Muscle layer of colon (tissue), 2 donors: Measurements from ENCODE around the gene MDFIC.

Experiments
- H3K27ac ChIP-seq: one replicate; pipeline ENCODE4 v1.7.0; 2013; ENCODE audit warnings: low read depth, mild to moderate bottlenecking, low read length, moderate library complexity
- H3K27me3 ChIP-seq, 2 donors: one replicate each; pipeline ENCODE4 v1.7.0; 2013; ENCODE audit warnings: low read length in 2 of 2, mild to moderate bottlenecking in 2 of 2; ENCODE audit not compliant: insufficient read depth in 2 of 2, control insufficient read depth in 1 of 2
- H3K36me3 ChIP-seq: one replicate; pipeline ENCODE4 v1.7.0; 2013; ENCODE audit warnings: mild to moderate bottlenecking, low read length; ENCODE audit not compliant: insufficient read depth
- H3K4me1 ChIP-seq: one replicate; pipeline ENCODE4 v1.7.0; 2013; ENCODE audit warnings: mild to moderate bottlenecking, low read length; ENCODE audit not compliant: insufficient read depth
- H3K4me3 ChIP-seq, 2 donors: one replicate each; pipeline ENCODE4 v1.7.0; 2013; ENCODE audit warnings: low read length in 2 of 2, low read depth in 1 of 2, mild to moderate bottlenecking in 1 of 2, moderate library complexity in 1 of 2
- H3K9ac ChIP-seq: one replicate; pipeline ENCODE4 v1.7.0; 2013; ENCODE audit warnings: low read length
- H3K9me3 ChIP-seq: one replicate; pipeline ENCODE4 v1.7.0; 2013; ENCODE audit warnings: mild to moderate bottlenecking, low read length
- donor health status: abdominal sarcoma.
- donor health status: Adenocarcinoma of cecum.

Gene MDFIC

DNA sequence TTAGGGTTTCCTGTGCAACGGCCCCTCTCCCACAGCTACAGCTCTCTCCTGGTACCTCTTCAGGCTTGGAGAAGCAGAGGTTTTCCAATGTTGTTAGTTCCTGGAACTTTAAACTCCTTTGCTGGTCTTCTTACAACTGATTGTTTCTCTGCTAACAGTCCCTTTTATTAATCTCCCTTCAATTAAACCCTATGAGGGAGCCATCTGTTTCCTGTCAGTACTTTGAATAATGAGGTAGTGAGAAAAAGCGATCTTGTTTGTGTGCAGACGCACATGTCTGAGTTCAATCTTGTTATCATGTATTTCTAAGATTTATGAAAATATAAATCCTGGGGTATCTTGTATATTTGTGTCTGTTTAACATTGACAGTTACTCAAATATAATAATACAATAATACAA lies 102.4 kb downstream of the MDFIC start:
- Histone ChIP-seq H3K9me3 (no peaks in the 10 kb centered on the region), H3K9ac (no peak overlapping the region), H3K36me3 (no peaks in the 10 kb centered on the region), H3K27ac (no peak overlapping the region), H3K4me3 (no peak overlapping the region), H3K27me3 (no peaks in the 10 kb centered on the region), H3K4me1 (no peaks in the 10 kb centered on the region)

- no peaks in the 10 kb centered on the region for H3K4me1 ChIP-seq
- H3K36me3 ChIP-seq, result no peaks in the 10 kb centered on the region
- H3K9ac ChIP-seq, result no peak overlapping the region
- no peak overlapping the region for H3K27ac ChIP-seq
- no peak overlapping the region for H3K4me3 ChIP-seq
- no peaks in the 10 kb centered on the region for H3K27me3 ChIP-seq
- H3K9me3 ChIP-seq, result no peaks in the 10 kb centered on the region
Measured at GRCh38 chr7:115032715-115033703, 111.1 kb downstream of the MDFIC start.

GRCh38 chr7:115033917-115034459 lies 112.1 kb downstream of the MDFIC start:
- Histone ChIP-seq H3K4me3 (no peak overlapping the region), H3K36me3 (no peaks in the 10 kb centered on the region), H3K27me3 (no peaks in the 10 kb centered on the region), H3K4me1 (no peaks in the 10 kb centered on the region), H3K27ac (no peak overlapping the region), H3K9ac (no peak overlapping the region), H3K9me3 (no peaks in the 10 kb centered on the region)

- Histone ChIP-seq H3K4me3 (no peak overlapping the region), H3K9ac (no peak overlapping the region)
Measured at GRCh38 chr7:115034515-115034914, 112.6 kb downstream of the MDFIC start.

GRCh38 chr7:115037128-115037802 lies 115.4 kb downstream of the MDFIC start:
- H3K9me3 ChIP-seq, result no peaks in the 10 kb centered on the region
- H3K27ac ChIP-seq, result no peak overlapping the region
- no peak overlapping the region for H3K9ac ChIP-seq
- H3K36me3 ChIP-seq, result no peaks in the 10 kb centered on the region
- H3K4me1 ChIP-seq, result no peaks in the 10 kb centered on the region
- no peak overlapping the region for H3K4me3 ChIP-seq
- H3K27me3 ChIP-seq, result no peaks in the 10 kb centered on the region

More at GRCh38 chr7:115034515-115034914, 112.6 kb downstream of the MDFIC start:
- no peaks in the 10 kb centered on the region for H3K27me3 ChIP-seq
- no peaks in the 10 kb centered on the region for H3K9me3 ChIP-seq
- H3K36me3 ChIP-seq, result no peaks in the 10 kb centered on the region
- no peak overlapping the region for H3K27ac ChIP-seq
- H3K4me1 ChIP-seq, result no peaks in the 10 kb centered on the region

DNA sequence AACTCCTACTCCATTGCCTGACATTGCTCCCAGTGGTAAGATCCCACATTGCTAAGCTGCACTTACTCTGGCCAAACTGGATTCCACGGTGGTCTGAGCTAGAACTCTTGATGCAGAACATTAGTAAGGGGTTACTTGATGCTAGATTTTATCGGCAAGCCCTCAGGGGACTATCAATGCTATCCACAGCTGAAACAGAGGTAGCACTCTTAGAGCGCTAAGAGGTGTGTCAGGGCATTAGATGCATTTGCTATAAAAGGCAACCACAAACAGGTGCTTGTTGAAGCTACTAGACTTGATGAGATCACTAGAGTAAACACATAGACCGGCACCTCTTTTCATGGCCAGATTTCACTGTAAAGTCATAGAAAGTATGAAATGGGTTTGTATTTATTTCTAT lies 116.3 kb downstream of the MDFIC start:
- no peak overlapping the region for H3K9ac ChIP-seq
- no peaks in the 10 kb centered on the region for H3K36me3 ChIP-seq
- no peaks in the 10 kb centered on the region for H3K9me3 ChIP-seq
- H3K4me3 ChIP-seq, result no peak overlapping the region
- H3K4me1 ChIP-seq, result no peaks in the 10 kb centered on the region
- H3K27me3 ChIP-seq, result no peaks in the 10 kb centered on the region
- no peak overlapping the region for H3K27ac ChIP-seq

DNA sequence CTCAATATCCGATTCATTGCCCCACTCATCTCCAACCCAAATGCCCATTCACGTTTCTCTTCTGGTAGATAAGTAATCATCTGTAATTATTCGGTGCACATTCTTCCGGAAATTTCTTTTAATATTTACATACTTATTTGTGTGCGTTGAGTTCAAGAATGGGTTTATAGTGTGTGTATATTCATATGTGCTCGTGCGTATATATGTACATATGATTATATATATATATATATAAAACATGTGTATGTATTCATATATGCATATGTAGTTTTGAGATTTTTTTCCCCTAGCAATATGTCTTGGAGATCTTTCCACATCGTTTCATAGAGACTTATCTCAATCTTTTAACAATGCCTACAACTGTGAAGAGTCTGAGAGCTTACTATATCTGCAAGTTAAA lies 118.2 kb downstream of the MDFIC start:
- no peak overlapping the region for H3K27ac ChIP-seq
- no peaks in the 10 kb centered on the region for H3K36me3 ChIP-seq
- H3K4me3 ChIP-seq, result no peak overlapping the region
- no peaks in the 10 kb centered on the region for H3K9me3 ChIP-seq
- H3K27me3 ChIP-seq, result no peaks in the 10 kb centered on the region
- no peak overlapping the region for H3K9ac ChIP-seq
- H3K4me1 ChIP-seq, result no peaks in the 10 kb centered on the region

DNA sequence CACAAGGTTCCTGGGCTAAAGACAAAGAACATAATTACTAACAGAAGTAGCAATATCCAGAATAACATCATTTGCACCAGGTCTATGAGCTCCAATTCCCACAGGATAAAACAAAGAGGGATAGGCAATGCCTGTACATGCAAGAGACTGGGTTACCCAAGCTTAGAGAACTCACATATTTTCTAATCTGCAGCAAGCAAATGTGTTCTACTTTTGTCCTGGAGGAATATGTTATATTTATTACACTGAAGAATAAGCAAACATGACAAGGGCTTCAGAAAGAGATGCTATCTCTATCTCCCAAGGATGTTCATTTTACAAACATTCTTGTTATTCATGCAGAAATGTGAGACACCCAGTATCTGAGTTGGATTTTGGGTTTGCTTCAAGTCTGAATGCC lies 118.6 kb downstream of the MDFIC start:
- Histone ChIP-seq H3K4me3 (no peak overlapping the region), H3K9ac (no peak overlapping the region), H3K27me3 (no peaks in the 10 kb centered on the region), H3K27ac (no peak overlapping the region), H3K36me3 (no peaks in the 10 kb centered on the region), H3K9me3 (no peaks in the 10 kb centered on the region), H3K4me1 (no peaks in the 10 kb centered on the region)

DNA sequence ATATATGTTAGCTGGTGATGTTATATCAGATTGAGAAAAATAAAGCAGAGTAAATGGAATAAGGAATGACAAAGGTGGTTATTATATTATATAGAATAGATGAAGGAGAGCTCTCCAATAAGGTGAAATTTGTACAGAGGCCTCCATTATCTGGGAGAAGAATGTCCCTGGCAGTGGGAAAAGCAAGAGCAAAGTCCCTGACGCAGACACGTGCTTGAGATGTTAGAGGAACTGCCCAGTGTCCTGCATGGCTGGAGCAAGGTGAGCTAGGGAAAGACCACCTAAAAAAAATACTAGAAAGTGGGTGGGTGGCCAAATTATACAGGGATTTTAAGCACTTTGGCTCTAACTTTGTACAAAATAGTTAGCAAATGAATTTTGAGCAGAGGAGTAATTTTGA lies 120.7 kb downstream of the MDFIC start:
- Histone ChIP-seq H3K27ac (no peak overlapping the region), H3K9ac (no peak overlapping the region), H3K36me3 (no peaks in the 10 kb centered on the region), H3K4me3 (no peak overlapping the region), H3K4me1 (no peaks in the 10 kb centered on the region), H3K27me3 (no peaks in the 10 kb centered on the region), H3K9me3 (no peaks in the 10 kb centered on the region)

- H3K9me3 ChIP-seq, result no peaks in the 10 kb centered on the region
- H3K9ac ChIP-seq, result no peak overlapping the region
- no peaks in the 10 kb centered on the region for H3K27me3 ChIP-seq
- no peaks in the 10 kb centered on the region for H3K36me3 ChIP-seq
- H3K4me1 ChIP-seq, result no peaks in the 10 kb centered on the region
- no peak overlapping the region for H3K27ac ChIP-seq
- H3K4me3 ChIP-seq, result no peak overlapping the region
Measured at GRCh38 chr7:115043605-115044004, 121.7 kb downstream of the MDFIC start.

GRCh38 chr7:115044224-115044623 lies 122.3 kb downstream of the MDFIC start:
- Histone ChIP-seq H3K4me1 (no peaks in the 10 kb centered on the region), H3K27ac (no peak overlapping the region), H3K9ac (no peak overlapping the region), H3K9me3 (no peaks in the 10 kb centered on the region), H3K4me3 (no peak overlapping the region), H3K27me3 (no peaks in the 10 kb centered on the region), H3K36me3 (no peaks in the 10 kb centered on the region)
